HG03139 (cell line): ENCODE results near the gene PPT1.

Experiments used
- ATAC-seq: cut with Tn5 transposase; IDR thresholded peaks from one replicate; pipeline ENCODE4 v1.9.1; 2021; ENCODE audit not compliant: unreplicated experiment

The PPT1 gene

GRCh38 chr1:40096977-40097782 is at the start of gene PPT1:
PPT1 (minus strand) TSS chr1:40097252; CDS start chr1:40097238, 14 bp downstream.
- ATAC-seq = no peak

- no peak for ATAC-seq
Measured at GRCh38 chr1:40143891-40144575, 47.0 kb upstream of the PPT1 start.

GRCh38 chr1:40141878-40142535 is 45.0 kb upstream of the PPT1 start:
- no peak for ATAC-seq

GRCh38 chr1:40140211-40140973 is 43.3 kb upstream of the PPT1 start:
- no peak for ATAC-seq

- no peak for ATAC-seq
Measured at GRCh38 chr1:40133839-40134238, 36.8 kb upstream of the PPT1 start.

- no peak for ATAC-seq
Measured at GRCh38 chr1:40133312-40133665, 36.2 kb upstream of the PPT1 start.

- no peak for ATAC-seq
Measured at GRCh38 chr1:40132383-40133311, 35.6 kb upstream of the PPT1 start.

GRCh38 chr1:40130892-40131291 is 33.8 kb upstream of the PPT1 start:
- no peak for ATAC-seq

- ATAC-seq = no peak
Measured at GRCh38 chr1:40122855-40123254, 25.8 kb upstream of the PPT1 start.

GRCh38 chr1:40120128-40120527 is 23.1 kb upstream of the PPT1 start:
- ATAC-seq = no peak

- no peak for ATAC-seq
Measured at GRCh38 chr1:40114400-40114799, 17.3 kb upstream of the PPT1 start.

GRCh38 chr1:40110389-40110788 is 13.3 kb upstream of the PPT1 start:
- ATAC-seq = no peak

GRCh38 chr1:40107290-40107959 is 10.4 kb upstream of the PPT1 start:
- ATAC-seq = no peak

GRCh38 chr1:40105028-40105427 is 8.0 kb upstream of the PPT1 start:
- ATAC-seq = no peak

- ATAC-seq = no peak
Measured at GRCh38 chr1:40102896-40103295, 5.8 kb upstream of the PPT1 start.

- ATAC-seq = no peak
Measured at GRCh38 chr1:40102038-40102437, 5.0 kb upstream of the PPT1 start.

- ATAC-seq = no peak
Measured at GRCh38 chr1:40096646-40096976, 441 bp downstream of the PPT1 start.

- no peak for ATAC-seq
Measured at GRCh38 chr1:40095806-40096205, 1.2 kb downstream of the PPT1 start.

GRCh38 chr1:40094466-40095110 is 2.5 kb downstream of the PPT1 start:
- ATAC-seq = no peak
